Fibroblast of lung (primary cell): ENCODE data around the gene MRPL52. TPM values are rescaled to one million over a fixed set of nuclear protein-coding genes. Genes with fewer than 3 reads are reported as not detected.

Experiments
- DNase-seq, 2 donors: peaks; one replicate each; pipeline versions ENCODE4 v3.0.0 to v3.0.0-alpha.2; 2010; ENCODE audit warnings: low read depth in 2 of 2
- H2AFZ ChIP-seq: 2 replicates; pipeline ENCODE4 v1.5.1; 2012; ENCODE audit warnings: low read length, control low read depth, inconsistent platforms
- H3K27ac ChIP-seq: 2 replicates; pipeline ENCODE4 v1.5.1; 2011; ENCODE audit warnings: low read length, control low read depth; ENCODE audit not compliant: insufficient read depth
- H3K27me3 ChIP-seq: 2 replicates; pipeline ENCODE4 v1.5.1; 2011; ENCODE audit warnings: mild to moderate bottlenecking, low read length; ENCODE audit not compliant: control insufficient read depth, insufficient read depth
- H3K36me3 ChIP-seq: 2 replicates; pipeline ENCODE4 v1.5.1; 2011; ENCODE audit warnings: low read length; ENCODE audit not compliant: control insufficient read depth, insufficient read depth
- H3K4me1 ChIP-seq: 2 replicates; pipeline ENCODE4 v1.5.1; 2011; ENCODE audit warnings: low read length; ENCODE audit not compliant: control insufficient read depth, insufficient read depth; ENCODE audit errors: extremely low read depth
- H3K4me2 ChIP-seq: 2 replicates; pipeline ENCODE4 v1.5.1; 2011; ENCODE audit warnings: low read length, control low read depth; ENCODE audit not compliant: insufficient read depth; ENCODE audit errors: extremely low read depth
- H3K4me3 ChIP-seq, 4 experiments: fragments of 200-600 bp in 1 of 4; sonication (generic) in 1 of 4; replicated peaks in 1 of 4; 2 replicates each; pipeline ENCODE4 v1.5.1; 2011 to 2016; ENCODE audit warnings: low read length in 4 of 4, low read depth in 3 of 4, mild to moderate bottlenecking in 3 of 4, control low read depth in 2 of 4, inconsistent platforms in 1 of 4, mixed read lengths in 1 of 4; ENCODE audit not compliant: insufficient read depth in 1 of 4; ENCODE audit errors: control extremely low read depth in 1 of 4
- H3K79me2 ChIP-seq: 2 replicates; pipeline ENCODE4 v1.5.1; 2012; ENCODE audit warnings: mild to moderate bottlenecking, low read length, inconsistent platforms; ENCODE audit not compliant: control insufficient read depth, insufficient read depth
- H3K9ac ChIP-seq: 2 replicates; pipeline ENCODE4 v1.5.1; 2011; ENCODE audit warnings: mild to moderate bottlenecking, low read length, control low read depth; ENCODE audit not compliant: insufficient read depth
- H3K9me3 ChIP-seq: 2 replicates; pipeline ENCODE4 v1.5.1; 2012; ENCODE audit warnings: low read depth, low read length; ENCODE audit not compliant: control insufficient read depth, insufficient read depth
- H4K20me1 ChIP-seq: 2 replicates; pipeline ENCODE4 v1.5.1; 2011; ENCODE audit warnings: low read length; ENCODE audit not compliant: control insufficient read depth, insufficient read depth; ENCODE audit errors: extremely low read depth
- EZH2 ChIP-seq: IDR thresholded peaks from 2 replicates; pipeline ENCODE4 v1.5.1; 2012; ENCODE audit warnings: low read length, control low read depth, mild to moderate bottlenecking; ENCODE audit errors: missing control alignments
- polyA plus RNA-seq, 2 donors: library from polyadenylated mRNA; depleted of rRNA in 1 of 2; stranded (reverse) in 1 of 2; unstranded in 1 of 2; fragments of >200 nt; gene quantifications; 2 replicates each; pipeline ENCODE4 v1.2.1, GENCODE V29; 2011 to 2012; ENCODE audit warnings: missing spikeins in 1 of 2
- total RNA-seq: library from RNA; depleted of rRNA; stranded (reverse); fragments of >200 nt; gene quantifications from 2 replicates; pipeline ENCODE4 v1.2.1, GENCODE V29; 2014
- TF ChIP-seq, protein P1 (sequence below), 2 donors: IDR thresholded peaks in 1 of 2; conservative IDR thresholded peaks in 1 of 2; 1 replicate in 1 of 2; 2 replicates in 1 of 2; pipeline ENCODE4 v1.5.1; 2011 to 2012; ENCODE audit warnings: low read length in 2 of 2, control low read depth in 1 of 2, inconsistent platforms in 1 of 2, low read depth in 1 of 2, mild to moderate bottlenecking in 1 of 2

The MRPL52 gene
- total and polyA plus RNA-seq, 2 donors (not counting 1 experiment from before 2014, with no cell fraction given) = 44.1 to 50.5 TPM

DNA sequence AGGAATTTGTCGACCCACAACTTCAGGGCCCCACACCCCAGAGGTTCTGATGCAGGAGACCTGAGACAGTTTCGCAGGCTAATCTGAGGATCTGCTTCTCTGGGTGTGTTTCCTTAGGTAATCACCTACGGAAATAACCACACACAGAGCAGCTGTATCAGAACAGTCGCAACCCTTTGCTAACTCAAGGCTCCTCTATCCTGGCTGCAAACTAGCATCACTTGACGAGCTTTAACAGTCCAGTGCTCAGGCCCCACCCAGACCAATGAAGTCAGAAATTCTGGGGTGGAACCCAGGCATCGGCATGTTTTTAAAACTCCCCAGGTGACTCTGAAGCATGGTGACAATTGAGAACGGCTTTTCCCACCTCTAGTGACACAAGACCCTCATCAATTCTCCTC lies 35.1 kb upstream of the MRPL52 start:
- TF ChIP-seq, protein P1, sequence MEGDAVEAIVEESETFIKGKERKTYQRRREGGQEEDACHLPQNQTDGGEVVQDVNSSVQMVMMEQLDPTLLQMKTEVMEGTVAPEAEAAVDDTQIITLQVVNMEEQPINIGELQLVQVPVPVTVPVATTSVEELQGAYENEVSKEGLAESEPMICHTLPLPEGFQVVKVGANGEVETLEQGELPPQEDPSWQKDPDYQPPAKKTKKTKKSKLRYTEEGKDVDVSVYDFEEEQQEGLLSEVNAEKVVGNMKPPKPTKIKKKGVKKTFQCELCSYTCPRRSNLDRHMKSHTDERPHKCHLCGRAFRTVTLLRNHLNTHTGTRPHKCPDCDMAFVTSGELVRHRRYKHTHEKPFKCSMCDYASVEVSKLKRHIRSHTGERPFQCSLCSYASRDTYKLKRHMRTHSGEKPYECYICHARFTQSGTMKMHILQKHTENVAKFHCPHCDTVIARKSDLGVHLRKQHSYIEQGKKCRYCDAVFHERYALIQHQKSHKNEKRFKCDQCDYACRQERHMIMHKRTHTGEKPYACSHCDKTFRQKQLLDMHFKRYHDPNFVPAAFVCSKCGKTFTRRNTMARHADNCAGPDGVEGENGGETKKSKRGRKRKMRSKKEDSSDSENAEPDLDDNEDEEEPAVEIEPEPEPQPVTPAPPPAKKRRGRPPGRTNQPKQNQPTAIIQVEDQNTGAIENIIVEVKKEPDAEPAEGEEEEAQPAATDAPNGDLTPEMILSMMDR (conservative IDR thresholded peaks at IDR 0.05 in 1 of 2, IDR thresholded peaks at IDR 0.05 in 1 of 2; ENCODE audit: low read depth in 1 of 2, low read length in 2 of 2) = no peak
- no peak for TF ChIP-seq EZH2
- Histone ChIP-seq H3K27ac (no peak overlapping the region), H3K4me2 (no peak overlapping the region), H3K4me3 (no peak overlapping the region), H3K27me3 (no peaks in the 10 kb centered on the region), H3K9me3 (no peaks in the 10 kb centered on the region), H2AFZ (no peak overlapping the region), H4K20me1 (no peaks in the 10 kb centered on the region), H3K9ac (no peak overlapping the region), H3K36me3 (no peaks in the 10 kb centered on the region), H3K4me1 (no peaks in the 10 kb centered on the region), H3K79me2 (no peaks in the 10 kb centered on the region)
- DNase-seq = no peak

DNA sequence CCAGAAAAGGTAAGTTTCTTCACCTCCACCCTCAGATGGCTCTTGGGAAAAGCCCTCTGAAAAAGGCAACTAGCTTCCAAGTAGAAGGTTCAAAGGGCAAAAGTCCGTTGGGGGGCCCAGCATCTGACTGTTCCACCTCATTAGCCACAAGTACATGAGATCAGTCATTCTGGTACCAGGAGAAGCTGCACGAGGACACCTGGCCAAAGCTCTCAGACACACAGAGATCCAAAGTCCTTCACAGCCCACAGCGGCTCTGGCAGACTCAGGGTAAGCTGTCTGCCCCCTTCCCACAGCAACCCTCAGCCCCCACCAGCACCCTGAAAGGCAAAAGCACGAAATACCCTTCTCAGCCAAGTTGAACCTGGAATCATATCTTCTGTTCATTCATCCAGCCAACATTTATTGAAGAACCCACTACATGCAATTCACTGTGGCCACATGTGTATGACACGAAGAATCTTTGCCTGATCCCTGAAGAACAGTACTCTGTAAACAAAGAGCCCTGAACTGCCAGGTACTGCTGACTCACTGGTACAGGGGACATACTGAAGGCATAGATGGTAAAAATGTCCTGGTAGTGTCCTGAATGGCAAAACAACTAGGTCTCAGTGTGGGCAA lies 33.5 kb upstream of the MRPL52 start:
- no peaks in the 10 kb centered on the region for H3K79me2 ChIP-seq
- H4K20me1 ChIP-seq = no peaks in the 10 kb centered on the region
- no peaks in the 10 kb centered on the region for H3K9me3 ChIP-seq
- no peaks in the 10 kb centered on the region for H3K27me3 ChIP-seq
- H3K27ac ChIP-seq = no peak overlapping the region
- H3K9ac ChIP-seq = no peak overlapping the region
- no peak overlapping the region for H2AFZ ChIP-seq
- no peaks in the 10 kb centered on the region for H3K36me3 ChIP-seq
- H3K4me1 ChIP-seq = no peaks in the 10 kb centered on the region
- no peak overlapping the region for H3K4me2 ChIP-seq
- H3K4me3 ChIP-seq = no peak overlapping the region
- no peak for DNase-seq
- no peak for TF ChIP-seq EZH2
- TF ChIP-seq, protein P1 (conservative IDR thresholded peaks at IDR 0.05 in 1 of 2, IDR thresholded peaks at IDR 0.05 in 1 of 2; ENCODE audit: low read depth in 1 of 2, low read length in 2 of 2) = no peak

DNA sequence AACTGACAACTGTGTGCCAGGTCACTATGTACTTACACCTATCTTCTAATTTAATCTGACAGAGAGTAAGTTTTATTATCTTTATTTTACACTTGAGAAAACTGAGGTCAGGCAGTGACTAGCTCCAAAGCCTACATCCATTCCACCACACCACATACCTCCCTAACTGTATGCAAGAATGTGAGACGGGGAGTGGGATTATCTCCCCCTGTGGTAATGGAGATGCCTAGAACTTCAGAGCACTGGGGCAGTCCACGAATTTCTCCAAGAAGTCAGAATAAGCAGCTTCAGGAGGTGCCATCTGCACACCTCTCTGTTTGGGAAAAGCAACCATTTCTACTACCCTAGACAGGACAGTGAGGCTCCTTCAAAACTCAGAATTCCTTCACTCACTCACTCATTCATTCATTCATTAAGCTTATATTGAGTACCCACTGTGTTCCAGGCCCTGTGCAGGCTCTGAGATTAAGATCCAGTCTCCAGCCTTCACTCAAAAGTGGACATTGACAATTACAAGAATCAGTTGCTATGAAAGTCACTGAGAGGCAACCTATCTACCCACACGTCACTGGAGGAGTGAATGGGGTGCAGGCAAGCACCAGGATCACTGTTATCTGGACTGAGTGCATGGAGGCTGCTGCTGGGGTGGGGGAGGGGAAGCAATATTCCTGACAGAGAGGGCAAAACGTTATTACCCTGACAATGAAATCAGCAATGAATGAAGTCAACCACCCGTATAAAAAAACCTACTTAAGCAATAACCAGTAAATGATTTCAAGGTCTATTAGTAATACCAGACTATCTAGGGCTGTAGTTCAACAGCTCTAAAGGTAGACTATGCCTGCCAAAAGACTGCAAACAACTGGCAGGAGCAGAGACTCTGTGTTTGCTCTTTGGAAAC lies 32.4 kb upstream of the MRPL52 start:
- Histone ChIP-seq H4K20me1 (no peaks in the 10 kb centered on the region), H3K27ac (no peak overlapping the region), H3K27me3 (no peaks in the 10 kb centered on the region), H3K79me2 (no peaks in the 10 kb centered on the region), H3K4me3 (no peak overlapping the region), H2AFZ (no peak overlapping the region), H3K9ac (no peak overlapping the region), H3K4me1 (no peaks in the 10 kb centered on the region), H3K4me2 (no peak overlapping the region), H3K36me3 (no peaks in the 10 kb centered on the region), H3K9me3 (no peaks in the 10 kb centered on the region)
- no peak for TF ChIP-seq EZH2
- TF ChIP-seq, protein P1 (conservative IDR thresholded peaks at IDR 0.05 in 1 of 2, IDR thresholded peaks at IDR 0.05 in 1 of 2; ENCODE audit: low read depth in 1 of 2, low read length in 2 of 2) = no peak
- DNase-seq = no peak
